ENCODE results near the gene PCDHGA1.
A peak's percentile ranks its signal among the peaks of the same experiment; 100 is the strongest.
"Not testable (repeated sequence)": the region's sequence is repeated elsewhere in the genome, so short reads cannot be mapped to it uniquely, and the experiment has no call there.

Gene PCDHGA1

GRCh38 chr5:141399555-141400258 is 69.4 kb downstream of the PCDHGA1 start:
- no peak for TF ChIP-seq CTCF (IDR thresholded peaks at IDR 0.05; ENCODE audit: low read depth, low read length)
- H3K4me3 ChIP-seq (ENCODE audit: low read depth, low read length), result no peak overlapping the region

DNA sequence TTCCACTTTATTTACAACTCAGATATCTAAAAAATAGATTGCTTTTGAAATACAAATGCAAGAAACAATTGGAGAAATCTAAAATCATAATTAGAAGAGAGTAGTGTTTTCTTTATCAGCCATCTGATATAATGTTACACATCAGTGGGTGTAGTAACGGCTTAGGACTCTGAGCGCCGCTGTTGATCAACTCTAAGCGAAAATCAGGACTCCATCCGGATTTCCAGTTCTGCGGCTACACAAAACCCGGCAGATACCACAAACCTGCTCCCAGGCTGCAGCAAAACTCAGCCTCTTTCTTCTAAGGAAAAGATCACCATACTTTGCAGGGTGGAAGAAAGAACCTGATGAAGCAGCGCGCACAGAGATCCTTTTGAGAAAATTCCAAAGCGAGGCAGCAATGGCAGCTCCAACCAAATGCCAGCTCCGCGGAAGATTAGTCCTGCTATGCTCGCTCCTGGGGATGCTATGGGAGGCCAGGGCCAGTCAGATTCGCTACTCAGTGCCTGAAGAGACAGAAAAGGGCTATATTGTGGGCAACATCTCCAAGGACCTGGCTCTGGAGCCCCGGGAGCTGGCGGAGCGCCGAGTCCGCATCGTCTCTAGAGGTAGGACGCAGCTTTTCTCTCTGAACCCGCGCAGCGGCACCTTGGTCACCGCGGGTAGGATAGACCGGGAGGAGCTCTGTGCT is 72.4 kb downstream of the PCDHGA1 start, which contains the start of gene PCDHGA9:
PCDHGA9 (plus strand) TSS at position 226 of the 691 bp plus-strand sequence; CDS start at position 401, 175 bp downstream.
- H3K4me3 ChIP-seq (ENCODE audit: low read depth, low read length), result no peak within 1 kb of the TSS
- TF ChIP-seq CTCF (IDR thresholded peaks at IDR 0.05; ENCODE audit: low read depth, low read length), result no peak; the same call in 1 of the 2 replicates

GRCh38 chr5:141403387-141403786 is 73.1 kb downstream of the PCDHGA1 start:
- H3K4me3 ChIP-seq (ENCODE audit: low read depth, low read length), result no peak overlapping the region
- TF ChIP-seq CTCF (IDR thresholded peaks at IDR 0.05; ENCODE audit: low read depth, low read length), result no peak

- 0 out of 2 replicates have a peak, but pooled peaks have one; percentile 15 for TF ChIP-seq CTCF (IDR thresholded peaks at IDR 0.05; ENCODE audit: low read depth, low read length)
- not testable (repeated sequence) for H3K4me3 ChIP-seq (ENCODE audit: low read depth, low read length)
Measured at GRCh38 chr5:141407790-141408505, 77.6 kb downstream of the PCDHGA1 start, which contains the start of gene PCDHGB6. Gene PCDHGB6 (plus strand): TSS chr5:141408021. CDS start chr5:141408203, 182 bp downstream.

DNA sequence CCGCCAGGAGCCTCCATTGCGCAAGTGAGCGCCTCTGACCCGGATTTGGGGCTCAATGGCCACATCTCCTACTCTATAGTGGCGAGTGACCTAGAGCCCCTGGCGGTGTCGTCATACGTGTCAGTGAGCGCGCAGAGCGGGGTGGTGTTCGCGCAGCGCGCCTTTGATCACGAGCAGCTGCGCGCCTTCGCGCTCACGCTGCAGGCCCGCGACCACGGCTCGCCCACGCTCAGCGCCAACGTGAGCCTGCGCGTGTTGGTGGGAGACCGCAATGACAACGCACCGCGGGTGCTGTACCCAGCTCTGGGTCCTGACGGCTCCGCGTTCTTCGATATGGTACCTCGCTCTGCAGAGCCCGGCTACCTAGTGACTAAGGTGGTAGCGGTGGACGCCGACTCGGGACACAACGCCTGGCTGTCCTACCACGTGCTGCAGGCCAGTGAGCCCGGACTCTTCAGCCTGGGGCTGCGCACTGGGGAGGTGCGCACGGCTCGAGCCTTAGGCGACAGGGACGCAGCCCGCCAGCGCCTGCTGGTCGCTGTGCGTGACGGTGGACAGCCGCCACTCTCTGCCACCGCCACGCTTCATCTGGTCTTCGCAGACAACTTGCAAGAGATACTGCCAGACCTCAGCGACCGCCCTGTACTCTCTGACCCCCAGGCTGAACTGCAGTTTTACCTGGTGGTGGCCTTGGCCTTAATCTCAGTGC is 79.4 kb downstream of the PCDHGA1 start:
- no peak for TF ChIP-seq CTCF (IDR thresholded peaks at IDR 0.05; ENCODE audit: low read depth, low read length)
- no peak overlapping the region for H3K4me3 ChIP-seq (ENCODE audit: low read depth, low read length)

GRCh38 chr5:141411575-141411974 is 81.3 kb downstream of the PCDHGA1 start:
- no peak for TF ChIP-seq CTCF (IDR thresholded peaks at IDR 0.05; ENCODE audit: low read depth, low read length)
- H3K4me3 ChIP-seq (ENCODE audit: low read depth, low read length), result no peak overlapping the region

Data from WI38 (cell line).